ENCODE measurements around the gene SEMA4D.

SEMA4D gene, protein sequence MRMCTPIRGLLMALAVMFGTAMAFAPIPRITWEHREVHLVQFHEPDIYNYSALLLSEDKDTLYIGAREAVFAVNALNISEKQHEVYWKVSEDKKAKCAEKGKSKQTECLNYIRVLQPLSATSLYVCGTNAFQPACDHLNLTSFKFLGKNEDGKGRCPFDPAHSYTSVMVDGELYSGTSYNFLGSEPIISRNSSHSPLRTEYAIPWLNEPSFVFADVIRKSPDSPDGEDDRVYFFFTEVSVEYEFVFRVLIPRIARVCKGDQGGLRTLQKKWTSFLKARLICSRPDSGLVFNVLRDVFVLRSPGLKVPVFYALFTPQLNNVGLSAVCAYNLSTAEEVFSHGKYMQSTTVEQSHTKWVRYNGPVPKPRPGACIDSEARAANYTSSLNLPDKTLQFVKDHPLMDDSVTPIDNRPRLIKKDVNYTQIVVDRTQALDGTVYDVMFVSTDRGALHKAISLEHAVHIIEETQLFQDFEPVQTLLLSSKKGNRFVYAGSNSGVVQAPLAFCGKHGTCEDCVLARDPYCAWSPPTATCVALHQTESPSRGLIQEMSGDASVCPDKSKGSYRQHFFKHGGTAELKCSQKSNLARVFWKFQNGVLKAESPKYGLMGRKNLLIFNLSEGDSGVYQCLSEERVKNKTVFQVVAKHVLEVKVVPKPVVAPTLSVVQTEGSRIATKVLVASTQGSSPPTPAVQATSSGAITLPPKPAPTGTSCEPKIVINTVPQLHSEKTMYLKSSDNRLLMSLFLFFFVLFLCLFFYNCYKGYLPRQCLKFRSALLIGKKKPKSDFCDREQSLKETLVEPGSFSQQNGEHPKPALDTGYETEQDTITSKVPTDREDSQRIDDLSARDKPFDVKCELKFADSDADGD

GRCh38 chr9:89497978-89498851 lies at the start of gene SEMA4D:
Gene SEMA4D, minus strand, starts transcription at chr9:89498113. Its CDS starts 92,657 bp downstream, at chr9:89405456.
- TF ChIP-seq MAX (IDR thresholded peaks at IDR 0.05): no peak
- no peak for TF ChIP-seq EGR1 (IDR thresholded peaks at IDR 0.05)
- TF ChIP-seq TCF12 (IDR thresholded peaks at IDR 0.05; ENCODE audit: low read depth): no peak
- TF ChIP-seq FOXM1 (IDR thresholded peaks at IDR 0.05; ENCODE audit: borderline replicate concordance, low read depth): no peak
- TF ChIP-seq TAF1 (IDR thresholded peaks at IDR 0.05; ENCODE audit: low read depth): no peak
- no peak for TF ChIP-seq CEBPB (IDR thresholded peaks at IDR 0.05)
- no peak for TF ChIP-seq EP300 (IDR thresholded peaks at IDR 0.05; ENCODE audit: borderline replicate concordance)

GRCh38 chr9:89547000-89547399 lies 49.1 kb upstream of the SEMA4D start:
- TF ChIP-seq FOXM1 (IDR thresholded peaks at IDR 0.05; ENCODE audit: borderline replicate concordance, low read depth) (no peak), TCF12 (IDR thresholded peaks at IDR 0.05; ENCODE audit: low read depth) (no peak), RAD21 (IDR thresholded peaks at IDR 0.05; ENCODE audit: low read depth) (no peak), EP300 (IDR thresholded peaks at IDR 0.05; ENCODE audit: borderline replicate concordance) (no peak)

GRCh38 chr9:89544279-89544661 lies 46.4 kb upstream of the SEMA4D start:
- TF ChIP-seq USF1 (IDR thresholded peaks at IDR 0.05): no peak
- no peak for TF ChIP-seq NFIC (IDR thresholded peaks at IDR 0.05)
- no peak for TF ChIP-seq YY1 (IDR thresholded peaks at IDR 0.05; ENCODE audit: low read depth)
- TF ChIP-seq TEAD4 (IDR thresholded peaks at IDR 0.05): no peak
- no peak for TF ChIP-seq EP300 (IDR thresholded peaks at IDR 0.05; ENCODE audit: borderline replicate concordance)
- TF ChIP-seq, protein P1, sequence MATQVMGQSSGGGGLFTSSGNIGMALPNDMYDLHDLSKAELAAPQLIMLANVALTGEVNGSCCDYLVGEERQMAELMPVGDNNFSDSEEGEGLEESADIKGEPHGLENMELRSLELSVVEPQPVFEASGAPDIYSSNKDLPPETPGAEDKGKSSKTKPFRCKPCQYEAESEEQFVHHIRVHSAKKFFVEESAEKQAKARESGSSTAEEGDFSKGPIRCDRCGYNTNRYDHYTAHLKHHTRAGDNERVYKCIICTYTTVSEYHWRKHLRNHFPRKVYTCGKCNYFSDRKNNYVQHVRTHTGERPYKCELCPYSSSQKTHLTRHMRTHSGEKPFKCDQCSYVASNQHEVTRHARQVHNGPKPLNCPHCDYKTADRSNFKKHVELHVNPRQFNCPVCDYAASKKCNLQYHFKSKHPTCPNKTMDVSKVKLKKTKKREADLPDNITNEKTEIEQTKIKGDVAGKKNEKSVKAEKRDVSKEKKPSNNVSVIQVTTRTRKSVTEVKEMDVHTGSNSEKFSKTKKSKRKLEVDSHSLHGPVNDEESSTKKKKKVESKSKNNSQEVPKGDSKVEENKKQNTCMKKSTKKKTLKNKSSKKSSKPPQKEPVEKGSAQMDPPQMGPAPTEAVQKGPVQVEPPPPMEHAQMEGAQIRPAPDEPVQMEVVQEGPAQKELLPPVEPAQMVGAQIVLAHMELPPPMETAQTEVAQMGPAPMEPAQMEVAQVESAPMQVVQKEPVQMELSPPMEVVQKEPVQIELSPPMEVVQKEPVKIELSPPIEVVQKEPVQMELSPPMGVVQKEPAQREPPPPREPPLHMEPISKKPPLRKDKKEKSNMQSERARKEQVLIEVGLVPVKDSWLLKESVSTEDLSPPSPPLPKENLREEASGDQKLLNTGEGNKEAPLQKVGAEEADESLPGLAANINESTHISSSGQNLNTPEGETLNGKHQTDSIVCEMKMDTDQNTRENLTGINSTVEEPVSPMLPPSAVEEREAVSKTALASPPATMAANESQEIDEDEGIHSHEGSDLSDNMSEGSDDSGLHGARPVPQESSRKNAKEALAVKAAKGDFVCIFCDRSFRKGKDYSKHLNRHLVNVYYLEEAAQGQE (IDR thresholded peaks at IDR 0.05; ENCODE audit: low read depth): no peak
- no peak for TF ChIP-seq RAD21 (IDR thresholded peaks at IDR 0.05; ENCODE audit: low read depth)
- no peak for TF ChIP-seq TAF1 (IDR thresholded peaks at IDR 0.05; ENCODE audit: low read depth)
- TF ChIP-seq MAX (IDR thresholded peaks at IDR 0.05): no peak
- no peak for TF ChIP-seq TCF12 (IDR thresholded peaks at IDR 0.05; ENCODE audit: low read depth)
- no peak for TF ChIP-seq CEBPB (IDR thresholded peaks at IDR 0.05)
- TF ChIP-seq ZBTB7A (IDR thresholded peaks at IDR 0.05; ENCODE audit: low read depth): no peak
- TF ChIP-seq FOXM1 (IDR thresholded peaks at IDR 0.05; ENCODE audit: borderline replicate concordance, low read depth): no peak
- TF ChIP-seq CREB1 (IDR thresholded peaks at IDR 0.05; ENCODE audit: low read depth): no peak
- no peak for TF ChIP-seq EGR1 (IDR thresholded peaks at IDR 0.05)

- no peak for TF ChIP-seq USF1 (IDR thresholded peaks at IDR 0.05)
- no peak for TF ChIP-seq CREB1 (IDR thresholded peaks at IDR 0.05; ENCODE audit: low read depth)
- TF ChIP-seq YY1 (IDR thresholded peaks at IDR 0.05; ENCODE audit: low read depth): no peak
- TF ChIP-seq FOXM1 (IDR thresholded peaks at IDR 0.05; ENCODE audit: borderline replicate concordance, low read depth): no peak
- TF ChIP-seq MAX (IDR thresholded peaks at IDR 0.05): no peak
- TF ChIP-seq TEAD4 (IDR thresholded peaks at IDR 0.05): no peak
- no peak for TF ChIP-seq TCF12 (IDR thresholded peaks at IDR 0.05; ENCODE audit: low read depth)
- no peak for TF ChIP-seq TAF1 (IDR thresholded peaks at IDR 0.05; ENCODE audit: low read depth)
- no peak for TF ChIP-seq NFIC (IDR thresholded peaks at IDR 0.05)
- TF ChIP-seq CEBPB (IDR thresholded peaks at IDR 0.05): no peak
- TF ChIP-seq ZBTB7A (IDR thresholded peaks at IDR 0.05; ENCODE audit: low read depth): no peak
These were observed 45.8 kb upstream of the SEMA4D start for GRCh38 chr9:89543621-89544278.

- TF ChIP-seq TEAD4 (IDR thresholded peaks at IDR 0.05) (no peak), ZBTB7A (IDR thresholded peaks at IDR 0.05; ENCODE audit: low read depth) (no peak), FOXM1 (IDR thresholded peaks at IDR 0.05; ENCODE audit: borderline replicate concordance, low read depth) (no peak), NFIC (IDR thresholded peaks at IDR 0.05) (no peak), TCF12 (IDR thresholded peaks at IDR 0.05; ENCODE audit: low read depth) (no peak), RAD21 (IDR thresholded peaks at IDR 0.05; ENCODE audit: low read depth) (no peak), EGR1 (IDR thresholded peaks at IDR 0.05) (no peak), EP300 (IDR thresholded peaks at IDR 0.05; ENCODE audit: borderline replicate concordance) (no peak), TAF1 (IDR thresholded peaks at IDR 0.05; ENCODE audit: low read depth) (no peak), CEBPB (IDR thresholded peaks at IDR 0.05) (no peak), USF1 (IDR thresholded peaks at IDR 0.05) (no peak), YY1 (IDR thresholded peaks at IDR 0.05; ENCODE audit: low read depth) (no peak), MAX (IDR thresholded peaks at IDR 0.05) (no peak), CREB1 (IDR thresholded peaks at IDR 0.05; ENCODE audit: low read depth) (no peak)
- TF ChIP-seq, protein P1 (IDR thresholded peaks at IDR 0.05; ENCODE audit: low read depth): no peak
These were observed 45.2 kb upstream of the SEMA4D start for GRCh38 chr9:89543111-89543510.

Data from Ishikawa (cell line).